T-helper 2 cell treated with Interferon-gamma antibody and Interleukin-4, amounts not matched to agents 5 μg/mL and 100 μg/mL, for 36 hours (primary cell): Measurements from ENCODE around the gene KANK3.
"Not testable (repeated sequence)": the region's sequence is repeated elsewhere in the genome, so short reads cannot be mapped to it uniquely, and the experiment has no call there.

Experiments used
- DNase-seq: peaks from one replicate; pipeline ENCODE4 v3.0.0; 2021; ENCODE audit warnings: low spot score
- H3K27ac Mint-ChIP-seq: one replicate; pipeline ENCODE4 v1.8.0; 2021; ENCODE audit warnings: mild to moderate bottlenecking, mixed read lengths
- H3K27me3 Mint-ChIP-seq: one replicate; pipeline ENCODE4 v1.8.0; 2021; ENCODE audit warnings: low read depth, mixed read lengths
- H3K36me3 Mint-ChIP-seq: one replicate; pipeline ENCODE4 v1.8.0; 2021; ENCODE audit warnings: low read depth, mixed read lengths
- H3K4me1 Mint-ChIP-seq: one replicate; pipeline ENCODE4 v1.8.0; 2021; ENCODE audit warnings: low read depth, mixed read lengths
- H3K4me3 Mint-ChIP-seq: one replicate; pipeline ENCODE4 v1.8.0; 2022; ENCODE audit warnings: mild to moderate bottlenecking, moderate library complexity, mixed read lengths
- H3K9me3 Mint-ChIP-seq: one replicate; pipeline ENCODE4 v1.8.0; 2021; ENCODE audit warnings: mixed read lengths

Gene KANK3

GRCh38 chr19:8322638-8322997, 20.4 kb downstream of the KANK3 start:
- no peaks in the 10 kb centered on the region for H3K27me3 Mint-ChIP-seq
- no peak for DNase-seq
- H3K27ac Mint-ChIP-seq: no peak overlapping the region
- peaks cover 20% of the 10 kb centered on the region for H3K4me1 Mint-ChIP-seq
- H3K9me3 Mint-ChIP-seq: no peaks in the 10 kb centered on the region
- H3K36me3 Mint-ChIP-seq: peaks cover 28% of the 10 kb centered on the region
- H3K4me3 Mint-ChIP-seq: peak overlapping the region; percentile 96

- H3K4me1 Mint-ChIP-seq: peaks cover 20% of the 10 kb centered on the region
- H3K36me3 Mint-ChIP-seq: peaks cover 28% of the 10 kb centered on the region
- H3K27ac Mint-ChIP-seq: peak overlapping the region; percentile 97
Observed at GRCh38 chr19:8321986-8322637, 20.9 kb downstream of the KANK3 start.

GRCh38 chr19:8321067-8321985, 21.7 kb downstream of the KANK3 start, which contains the start of the genes NDUFA7 and RPS28:
NDUFA7 (minus strand) TSS chr19:8321375; CDS start chr19:8321358, 17 bp downstream.
RPS28 (plus strand) TSS chr19:8321496; CDS start chr19:8321531, 35 bp downstream.
- Mint-ChIP-seq H3K4me1 (peaks cover 20% of the 10 kb centered on the region), H3K27ac (peak within 1 kb of the TSS; percentile 97), H3K9me3 (no peaks in the 10 kb centered on the region), H3K36me3 (peaks cover 28% of the 10 kb centered on the region), H3K4me3 (peak within 1 kb of the TSS; percentile 96), H3K27me3 (no peaks in the 10 kb centered on the region)
- peak; percentile 93 for DNase-seq

More at GRCh38 chr19:8321986-8322637, 20.9 kb downstream of the KANK3 start:
- no peaks in the 10 kb centered on the region for H3K9me3 Mint-ChIP-seq
- no peaks in the 10 kb centered on the region for H3K27me3 Mint-ChIP-seq
- H3K4me3 Mint-ChIP-seq: peak overlapping the region; percentile 96
- DNase-seq: no peak

- H3K4me3 Mint-ChIP-seq: peak overlapping the region; percentile 96
- H3K27me3 Mint-ChIP-seq: no peaks in the 10 kb centered on the region
- DNase-seq: no peak
- H3K36me3 Mint-ChIP-seq: peaks cover 28% of the 10 kb centered on the region
- H3K27ac Mint-ChIP-seq: peak overlapping the region; percentile 97
- peaks cover 20% of the 10 kb centered on the region for H3K4me1 Mint-ChIP-seq
- H3K9me3 Mint-ChIP-seq: no peaks in the 10 kb centered on the region
Observed at GRCh38 chr19:8320564-8321066, 22.4 kb downstream of the KANK3 start.

- Mint-ChIP-seq H3K27me3 (no peaks in the 10 kb centered on the region), H3K27ac (peak overlapping the region; percentile 97), H3K36me3 (peaks cover 28% of the 10 kb centered on the region), H3K9me3 (no peaks in the 10 kb centered on the region), H3K4me1 (peaks cover 20% of the 10 kb centered on the region), H3K4me3 (peak overlapping the region; percentile 96)
- no peak for DNase-seq
Observed at GRCh38 chr19:8319807-8320520, 23.1 kb downstream of the KANK3 start.

GRCh38 chr19:8318835-8319234, 24.2 kb downstream of the KANK3 start:
- not testable (repeated sequence) for H3K4me3 Mint-ChIP-seq, H3K27me3 Mint-ChIP-seq, DNase-seq, H3K27ac Mint-ChIP-seq, H3K9me3 Mint-ChIP-seq
- Mint-ChIP-seq H3K36me3 (peaks cover 28% of the 10 kb centered on the region), H3K4me1 (peaks cover 20% of the 10 kb centered on the region)

- H3K27ac Mint-ChIP-seq: no peak overlapping the region
- H3K4me3 Mint-ChIP-seq: no peak overlapping the region
- H3K27me3 Mint-ChIP-seq: no peaks in the 10 kb centered on the region
- H3K4me1 Mint-ChIP-seq: peaks cover 11% of the 10 kb centered on the region
- peaks cover 12% of the 10 kb centered on the region for H3K36me3 Mint-ChIP-seq
- no peaks in the 10 kb centered on the region for H3K9me3 Mint-ChIP-seq
- no peak for DNase-seq
Observed at GRCh38 chr19:8316351-8317125, 26.5 kb downstream of the KANK3 start.

GRCh38 chr19:8314981-8315640, 28.0 kb downstream of the KANK3 start:
- not testable (repeated sequence) for H3K36me3 Mint-ChIP-seq, H3K9me3 Mint-ChIP-seq, H3K4me1 Mint-ChIP-seq, H3K27me3 Mint-ChIP-seq, DNase-seq, H3K27ac Mint-ChIP-seq, H3K4me3 Mint-ChIP-seq

- Mint-ChIP-seq H3K9me3 (no peaks in the 10 kb centered on the region), H3K4me3 (no peak overlapping the region), H3K27me3 (no peaks in the 10 kb centered on the region), H3K27ac (no peak overlapping the region), H3K4me1 (peaks cover 19% of the 10 kb centered on the region), H3K36me3 (peaks cover 11% of the 10 kb centered on the region)
- DNase-seq: no peak
Observed at GRCh38 chr19:8311461-8312260, 31.4 kb downstream of the KANK3 start.

- Mint-ChIP-seq H3K27ac (no peak overlapping the region), H3K9me3 (no peaks in the 10 kb centered on the region), H3K4me3 (no peak overlapping the region), H3K27me3 (no peaks in the 10 kb centered on the region), H3K36me3 (peaks cover 11% of the 10 kb centered on the region), H3K4me1 (peaks cover 25% of the 10 kb centered on the region)
- no peak for DNase-seq
Observed at GRCh38 chr19:8310342-8311055, 32.6 kb downstream of the KANK3 start.

GRCh38 chr19:8308891-8309291, 34.2 kb downstream of the KANK3 start:
- H3K27ac Mint-ChIP-seq: peak overlapping the region; percentile 89
- no peaks in the 10 kb centered on the region for H3K9me3 Mint-ChIP-seq
- peaks cover 25% of the 10 kb centered on the region for H3K4me1 Mint-ChIP-seq
- no peak for DNase-seq
- peaks cover 11% of the 10 kb centered on the region for H3K36me3 Mint-ChIP-seq
- H3K4me3 Mint-ChIP-seq: peak overlapping the region; percentile 94
- no peaks in the 10 kb centered on the region for H3K27me3 Mint-ChIP-seq
